OCI-LY1 (cell line): ENCODE measurements around the gene EEF2K.
"Not testable (repeated sequence)": the region's sequence is repeated elsewhere in the genome, so short reads cannot be mapped to it uniquely, and the experiment has no call there.

Experiments
- EZH2 ChIP-seq: fragments of 200-600 bp; sonication (generic), shearing (Covaris generic); IDR thresholded peaks from 2 replicates; pipeline ENCODE4 v1.8.0; 2017; ENCODE audit warnings: borderline replicate concordance, mixed run types, mild to moderate bottlenecking, antibody characterized with exemption, low read length, moderate library complexity, mixed read lengths
- TF ChIP-seq, protein P1 (sequence below): fragments of 200-600 bp; sonication (generic), shearing (Covaris generic); IDR thresholded peaks from 2 replicates; pipeline ENCODE4 v1.5.1; 2017; ENCODE audit warnings: mild to moderate bottlenecking, antibody characterized with exemption, low read length, moderate library complexity, mixed read lengths

DNA sequence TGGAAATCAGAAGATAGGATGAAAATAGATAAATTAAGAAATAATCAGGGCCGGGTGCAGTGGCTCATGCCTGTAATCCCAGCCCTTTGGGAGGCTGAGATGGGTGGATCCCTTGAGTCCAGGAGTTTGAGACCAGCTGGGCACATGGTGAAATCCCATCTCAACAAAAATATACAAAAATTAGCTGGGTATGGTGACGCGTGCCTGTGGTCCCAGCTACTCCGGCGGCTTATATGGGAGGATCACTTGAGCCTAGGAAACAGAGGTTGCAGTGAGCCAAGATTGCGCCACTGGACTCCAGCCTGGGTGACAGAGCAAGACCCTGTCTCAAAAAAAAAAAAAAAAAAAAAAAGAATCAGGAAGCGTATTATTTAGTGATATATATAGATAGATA, 10.8 kb downstream of the EEF2K start:
- TF ChIP-seq, protein P1, sequence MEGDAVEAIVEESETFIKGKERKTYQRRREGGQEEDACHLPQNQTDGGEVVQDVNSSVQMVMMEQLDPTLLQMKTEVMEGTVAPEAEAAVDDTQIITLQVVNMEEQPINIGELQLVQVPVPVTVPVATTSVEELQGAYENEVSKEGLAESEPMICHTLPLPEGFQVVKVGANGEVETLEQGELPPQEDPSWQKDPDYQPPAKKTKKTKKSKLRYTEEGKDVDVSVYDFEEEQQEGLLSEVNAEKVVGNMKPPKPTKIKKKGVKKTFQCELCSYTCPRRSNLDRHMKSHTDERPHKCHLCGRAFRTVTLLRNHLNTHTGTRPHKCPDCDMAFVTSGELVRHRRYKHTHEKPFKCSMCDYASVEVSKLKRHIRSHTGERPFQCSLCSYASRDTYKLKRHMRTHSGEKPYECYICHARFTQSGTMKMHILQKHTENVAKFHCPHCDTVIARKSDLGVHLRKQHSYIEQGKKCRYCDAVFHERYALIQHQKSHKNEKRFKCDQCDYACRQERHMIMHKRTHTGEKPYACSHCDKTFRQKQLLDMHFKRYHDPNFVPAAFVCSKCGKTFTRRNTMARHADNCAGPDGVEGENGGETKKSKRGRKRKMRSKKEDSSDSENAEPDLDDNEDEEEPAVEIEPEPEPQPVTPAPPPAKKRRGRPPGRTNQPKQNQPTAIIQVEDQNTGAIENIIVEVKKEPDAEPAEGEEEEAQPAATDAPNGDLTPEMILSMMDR, result not testable (repeated sequence)
- TF ChIP-seq EZH2, result not testable (repeated sequence)
